Osteoblast (primary cell): ENCODE results near the gene EIF3L. TPM values are rescaled to one million over a fixed set of nuclear protein-coding genes. Genes with fewer than 3 reads are reported as not detected.
A peak's percentile ranks its signal among the peaks of the same experiment; 100 is the strongest.

ENCODE experiments used
- DNase-seq: peaks from one replicate; pipeline ENCODE4 v3.0.0; 2011; ENCODE audit warnings: low spot score, mixed read lengths; ENCODE audit not compliant: insufficient read length; ENCODE audit errors: missing footprints
- H2AFZ ChIP-seq: 2 replicates; pipeline ENCODE4 v1.6.0; 2011; ENCODE audit warnings: mild to moderate bottlenecking, low read length
- H3K27ac ChIP-seq: 2 replicates; pipeline ENCODE4 v1.5.1; 2011; ENCODE audit warnings: mild to moderate bottlenecking, low read depth, low read length, moderate library complexity
- H3K27me3 ChIP-seq: 2 replicates; pipeline ENCODE4 v1.6.0; 2012; ENCODE audit warnings: mild to moderate bottlenecking, control low read depth, inconsistent platforms, low read length, moderate library complexity; ENCODE audit not compliant: insufficient read depth
- H3K36me3 ChIP-seq: 2 replicates; pipeline ENCODE4 v1.5.1; 2011; ENCODE audit warnings: mild to moderate bottlenecking, low read length, control low read depth, moderate library complexity; ENCODE audit not compliant: insufficient read depth
- H3K4me1 ChIP-seq: 2 replicates; pipeline ENCODE4 v1.5.1; 2011; ENCODE audit warnings: mild to moderate bottlenecking, low read length, control low read depth, moderate library complexity; ENCODE audit not compliant: insufficient read depth
- H3K4me2 ChIP-seq: 2 replicates; pipeline ENCODE4 v1.6.0; 2011; ENCODE audit warnings: mild to moderate bottlenecking, low read length; ENCODE audit not compliant: insufficient read depth
- H3K4me3 ChIP-seq: fragments of 200-600 bp; sonication (generic); 3 replicates; pipeline ENCODE4 v1.5.1; 2012; ENCODE audit warnings: mild to moderate bottlenecking, low read length, inconsistent platforms; ENCODE audit not compliant: insufficient read depth
- H3K79me2 ChIP-seq: 2 replicates; pipeline ENCODE4 v1.6.0; 2012; ENCODE audit warnings: mild to moderate bottlenecking, low read length, control low read depth, inconsistent platforms; ENCODE audit not compliant: insufficient read depth
- H3K9me3 ChIP-seq: 2 replicates; pipeline ENCODE4 v1.5.1; 2011; ENCODE audit warnings: low read depth, low read length, control low read depth
- H4K20me1 ChIP-seq: 2 replicates; pipeline ENCODE4 v1.6.0; 2012; ENCODE audit warnings: mild to moderate bottlenecking, low read length, control low read depth; ENCODE audit not compliant: insufficient read depth
- total RNA-seq: library from RNA; depleted of rRNA; stranded (reverse); fragments of >200 nt; gene quantifications from 2 replicates; pipeline ENCODE4 v1.2.3, GENCODE V29; 2012
- TF ChIP-seq, protein P1 (sequence below): IDR thresholded peaks from 2 replicates; pipeline ENCODE4 v1.5.1; 2011; ENCODE audit warnings: mild to moderate bottlenecking, low read depth, low read length, moderate library complexity; ENCODE audit errors: extremely low read depth

EIF3L gene
- total RNA-seq, 1 donor: 280 TPM

DNA sequence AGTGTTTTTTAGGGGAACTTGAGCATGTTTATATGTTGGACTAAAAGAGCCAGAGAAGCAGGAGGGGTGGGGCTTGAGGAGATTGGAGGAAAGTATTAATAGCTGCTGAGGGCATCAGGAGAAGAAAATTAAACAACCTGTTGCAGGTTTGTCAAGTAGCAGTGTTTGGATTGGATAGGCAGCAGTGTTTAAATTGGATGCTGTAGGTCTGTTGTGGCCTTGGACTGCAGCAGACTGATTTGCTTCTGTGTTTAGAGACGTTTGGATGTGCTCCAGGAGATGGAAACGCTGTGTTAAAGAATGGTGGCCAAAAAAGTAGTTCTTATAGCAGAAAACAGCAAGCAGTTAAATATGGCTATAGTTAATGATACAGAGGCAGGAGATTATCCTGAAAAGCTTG is 5.7 kb downstream of the EIF3L start:
- Histone ChIP-seq H2AFZ (no peak overlapping the region), H3K79me2 (peaks cover 59% of the 10 kb centered on the region), H3K27ac (no peak overlapping the region), H3K4me3 (no peak overlapping the region), H3K4me1 (peaks cover 6% of the 10 kb centered on the region), H3K36me3 (peaks cover 74% of the 10 kb centered on the region), H4K20me1 (peaks cover 17% of the 10 kb centered on the region), H3K9me3 (no peaks in the 10 kb centered on the region), H3K4me2 (no peak overlapping the region), H3K27me3 (no peaks in the 10 kb centered on the region)
- DNase-seq: no peak
- TF ChIP-seq, protein P1, sequence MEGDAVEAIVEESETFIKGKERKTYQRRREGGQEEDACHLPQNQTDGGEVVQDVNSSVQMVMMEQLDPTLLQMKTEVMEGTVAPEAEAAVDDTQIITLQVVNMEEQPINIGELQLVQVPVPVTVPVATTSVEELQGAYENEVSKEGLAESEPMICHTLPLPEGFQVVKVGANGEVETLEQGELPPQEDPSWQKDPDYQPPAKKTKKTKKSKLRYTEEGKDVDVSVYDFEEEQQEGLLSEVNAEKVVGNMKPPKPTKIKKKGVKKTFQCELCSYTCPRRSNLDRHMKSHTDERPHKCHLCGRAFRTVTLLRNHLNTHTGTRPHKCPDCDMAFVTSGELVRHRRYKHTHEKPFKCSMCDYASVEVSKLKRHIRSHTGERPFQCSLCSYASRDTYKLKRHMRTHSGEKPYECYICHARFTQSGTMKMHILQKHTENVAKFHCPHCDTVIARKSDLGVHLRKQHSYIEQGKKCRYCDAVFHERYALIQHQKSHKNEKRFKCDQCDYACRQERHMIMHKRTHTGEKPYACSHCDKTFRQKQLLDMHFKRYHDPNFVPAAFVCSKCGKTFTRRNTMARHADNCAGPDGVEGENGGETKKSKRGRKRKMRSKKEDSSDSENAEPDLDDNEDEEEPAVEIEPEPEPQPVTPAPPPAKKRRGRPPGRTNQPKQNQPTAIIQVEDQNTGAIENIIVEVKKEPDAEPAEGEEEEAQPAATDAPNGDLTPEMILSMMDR: no peak

DNA sequence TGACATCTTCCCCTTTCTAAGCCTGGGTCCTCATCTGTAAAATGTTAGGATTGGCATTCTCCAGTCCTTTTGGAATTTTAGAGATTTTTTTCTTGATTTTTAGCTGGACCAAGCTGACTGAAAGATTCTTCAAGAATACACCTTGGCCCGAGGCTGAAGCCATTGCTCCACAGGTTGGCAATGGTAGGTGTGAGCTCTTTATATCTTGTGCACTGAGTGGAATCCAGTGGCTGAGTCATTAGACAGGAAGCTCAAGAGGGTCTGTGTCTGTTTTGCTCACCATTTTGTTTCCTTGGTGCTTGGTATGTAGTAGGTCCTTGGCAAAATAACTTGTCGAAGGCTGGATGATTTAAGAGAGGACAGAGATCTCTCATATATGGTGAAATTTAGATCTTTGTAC is 6.2 kb downstream of the EIF3L start:
- peaks cover 1% of the 10 kb centered on the region for H3K4me1 ChIP-seq
- H3K36me3 ChIP-seq: peaks cover 77% of the 10 kb centered on the region
- TF ChIP-seq, protein P1: no peak
- no peak overlapping the region for H3K4me2 ChIP-seq
- H2AFZ ChIP-seq: no peak overlapping the region
- H3K9me3 ChIP-seq: no peaks in the 10 kb centered on the region
- no peaks in the 10 kb centered on the region for H3K27me3 ChIP-seq
- no peak for DNase-seq
- peaks cover 54% of the 10 kb centered on the region for H3K79me2 ChIP-seq
- no peak overlapping the region for H3K27ac ChIP-seq
- peaks cover 17% of the 10 kb centered on the region for H4K20me1 ChIP-seq
- no peak overlapping the region for H3K4me3 ChIP-seq

DNA sequence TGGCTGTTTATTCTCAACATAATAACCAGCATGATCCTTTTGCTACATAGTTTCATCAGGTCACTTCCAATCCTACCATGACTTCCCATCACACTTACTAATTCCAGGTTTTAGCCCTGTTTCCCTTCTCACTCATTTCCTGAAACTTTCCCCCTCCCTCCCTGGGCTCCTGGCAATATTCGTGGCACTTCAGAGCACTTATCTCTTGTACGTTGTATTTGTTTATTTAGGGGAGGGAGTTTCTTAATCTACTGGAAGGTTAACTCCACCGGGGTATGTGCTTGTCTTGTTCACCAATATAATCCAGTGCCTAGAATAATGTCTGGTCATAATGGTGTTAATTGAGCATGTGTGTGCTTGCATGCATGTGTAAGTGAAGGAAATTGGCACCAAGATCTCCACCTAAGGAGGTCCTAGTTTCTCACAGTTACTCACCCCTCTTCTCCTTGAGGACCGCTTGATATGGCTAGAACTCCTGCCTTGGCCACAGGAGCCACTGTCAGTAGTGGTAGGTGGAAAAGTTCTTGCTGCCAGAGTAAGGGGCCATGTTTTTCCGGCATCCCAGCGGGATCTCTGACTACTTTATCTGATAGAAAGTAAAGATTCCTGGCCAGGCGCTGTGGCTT is 11.7 kb downstream of the EIF3L start:
- peaks cover 14% of the 10 kb centered on the region for H4K20me1 ChIP-seq
- no peak overlapping the region for H3K4me2 ChIP-seq
- TF ChIP-seq, protein P1: no peak
- H3K27me3 ChIP-seq: no peaks in the 10 kb centered on the region
- no peak overlapping the region for H2AFZ ChIP-seq
- peaks cover 23% of the 10 kb centered on the region for H3K79me2 ChIP-seq
- peaks cover 78% of the 10 kb centered on the region for H3K36me3 ChIP-seq
- H3K9me3 ChIP-seq: no peaks in the 10 kb centered on the region
- H3K4me3 ChIP-seq: no peak overlapping the region
- H3K4me1 ChIP-seq: peaks cover 4% of the 10 kb centered on the region
- H3K27ac ChIP-seq: no peak overlapping the region
- no peak for DNase-seq

DNA sequence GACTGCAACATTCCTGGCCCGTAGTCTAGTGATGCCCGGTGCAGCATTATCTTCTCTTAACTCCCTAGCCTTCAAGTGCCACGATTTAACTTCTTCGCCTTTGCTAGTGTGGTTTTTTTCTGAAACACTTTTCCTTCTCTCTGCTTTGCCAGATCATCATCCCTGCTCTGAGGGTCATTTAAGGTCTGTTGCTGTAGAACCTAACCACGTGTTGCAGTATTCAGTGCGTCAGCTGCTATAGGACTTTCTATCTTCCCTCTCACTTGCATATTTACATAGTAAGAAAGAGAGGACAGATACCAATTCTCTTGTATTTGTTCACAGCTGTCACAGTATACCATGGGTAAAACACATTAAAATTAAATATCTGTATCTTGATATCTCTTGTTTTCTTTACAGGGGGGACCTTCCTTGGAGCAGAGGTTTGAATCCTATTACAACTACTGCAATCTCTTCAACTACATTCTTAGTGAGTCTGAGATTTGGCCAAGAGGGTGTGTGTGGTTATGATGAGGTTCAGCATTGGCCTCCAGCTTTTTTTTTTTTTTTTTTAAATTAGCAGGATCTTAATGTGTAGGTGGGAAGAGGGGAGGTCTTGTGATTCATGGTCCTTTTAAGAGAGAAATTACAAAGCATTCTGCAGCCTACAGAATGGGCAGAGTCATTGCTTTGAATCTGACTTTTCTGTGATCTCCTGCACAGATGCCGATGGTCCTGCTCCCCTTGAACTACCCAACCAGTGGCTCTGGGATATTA is 13.5 kb downstream of the EIF3L start:
- Histone ChIP-seq H3K79me2 (peaks cover 25% of the 10 kb centered on the region), H3K9me3 (no peaks in the 10 kb centered on the region), H3K27ac (peak overlapping the region; percentile 28), H3K4me3 (no peak overlapping the region), H4K20me1 (peaks cover 16% of the 10 kb centered on the region), H3K27me3 (no peaks in the 10 kb centered on the region), H2AFZ (no peak overlapping the region), H3K4me2 (no peak overlapping the region), H3K4me1 (peaks cover 4% of the 10 kb centered on the region), H3K36me3 (peaks cover 81% of the 10 kb centered on the region)
- no peak for DNase-seq
- TF ChIP-seq, protein P1: no peak
